OCI-LY7 (cell line): ENCODE results near the gene RAPGEFL1.

Experiments
- EZH2phosphoT487 ChIP-seq: fragments of 200-600 bp; sonication (generic); IDR thresholded peaks from 2 replicates; pipeline ENCODE4 v1.6.1; 2018; ENCODE audit warnings: low read depth, borderline replicate concordance, mild to moderate bottlenecking, mixed run types, antibody characterized with exemption, low read length, moderate library complexity, mixed read lengths
- TF ChIP-seq, protein P1 (sequence below): fragments of 200-600 bp; sonication (generic); conservative IDR thresholded peaks from 2 replicates; pipeline ENCODE4 v1.5.1; 2014; ENCODE audit warnings: mild to moderate bottlenecking, antibody characterized with exemption, low read length, moderate library complexity, mixed read lengths

DNA sequence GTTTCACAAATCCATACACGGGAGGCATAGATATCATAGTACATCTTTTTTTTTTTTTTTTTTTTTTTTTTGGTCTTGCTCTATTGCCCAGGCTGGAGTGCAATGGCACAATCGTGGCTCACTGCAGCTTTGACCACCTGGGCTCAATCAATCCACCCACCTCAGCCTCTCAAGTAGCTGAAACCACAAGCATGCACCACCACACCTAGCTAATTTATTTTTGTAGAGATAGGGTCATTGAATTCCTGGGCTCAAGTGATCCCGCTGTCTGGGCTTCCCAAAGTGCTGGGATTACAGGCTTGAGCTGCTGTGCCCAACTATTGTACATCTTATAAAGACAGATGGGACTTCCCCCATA lies 3.5 kb upstream of the RAPGEFL1 start:
- TF ChIP-seq, protein P1, sequence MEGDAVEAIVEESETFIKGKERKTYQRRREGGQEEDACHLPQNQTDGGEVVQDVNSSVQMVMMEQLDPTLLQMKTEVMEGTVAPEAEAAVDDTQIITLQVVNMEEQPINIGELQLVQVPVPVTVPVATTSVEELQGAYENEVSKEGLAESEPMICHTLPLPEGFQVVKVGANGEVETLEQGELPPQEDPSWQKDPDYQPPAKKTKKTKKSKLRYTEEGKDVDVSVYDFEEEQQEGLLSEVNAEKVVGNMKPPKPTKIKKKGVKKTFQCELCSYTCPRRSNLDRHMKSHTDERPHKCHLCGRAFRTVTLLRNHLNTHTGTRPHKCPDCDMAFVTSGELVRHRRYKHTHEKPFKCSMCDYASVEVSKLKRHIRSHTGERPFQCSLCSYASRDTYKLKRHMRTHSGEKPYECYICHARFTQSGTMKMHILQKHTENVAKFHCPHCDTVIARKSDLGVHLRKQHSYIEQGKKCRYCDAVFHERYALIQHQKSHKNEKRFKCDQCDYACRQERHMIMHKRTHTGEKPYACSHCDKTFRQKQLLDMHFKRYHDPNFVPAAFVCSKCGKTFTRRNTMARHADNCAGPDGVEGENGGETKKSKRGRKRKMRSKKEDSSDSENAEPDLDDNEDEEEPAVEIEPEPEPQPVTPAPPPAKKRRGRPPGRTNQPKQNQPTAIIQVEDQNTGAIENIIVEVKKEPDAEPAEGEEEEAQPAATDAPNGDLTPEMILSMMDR: no peak
- TF ChIP-seq EZH2phosphoT487: no peak
